Measurements from ENCODE around the gene AKAP8L.

Gene AKAP8L

GRCh38 chr19:15428956-15429824 is 10.4 kb upstream of the AKAP8L start:
- H3K4me1 ChIP-seq (ENCODE audit: control insufficient read depth, insufficient read depth, low read length): peaks cover 12% of the 10 kb centered on the region
- no peak overlapping the region for H3K4me2 ChIP-seq (ENCODE audit: low read length)
- H3K27me3 ChIP-seq (ENCODE audit: control insufficient read depth, insufficient read depth, low read length): no peaks in the 10 kb centered on the region
- H3K4me3 ChIP-seq (ENCODE audit: low read length): no peak overlapping the region
- no peaks in the 10 kb centered on the region for H3K9me3 ChIP-seq (replicated peaks; ENCODE audit: low read length)
- no peak overlapping the region for H3K9ac ChIP-seq (ENCODE audit: low read depth, low read length)
- H3K36me3 ChIP-seq (ENCODE audit: insufficient read depth, low read length): peaks cover 44% of the 10 kb centered on the region

DNA sequence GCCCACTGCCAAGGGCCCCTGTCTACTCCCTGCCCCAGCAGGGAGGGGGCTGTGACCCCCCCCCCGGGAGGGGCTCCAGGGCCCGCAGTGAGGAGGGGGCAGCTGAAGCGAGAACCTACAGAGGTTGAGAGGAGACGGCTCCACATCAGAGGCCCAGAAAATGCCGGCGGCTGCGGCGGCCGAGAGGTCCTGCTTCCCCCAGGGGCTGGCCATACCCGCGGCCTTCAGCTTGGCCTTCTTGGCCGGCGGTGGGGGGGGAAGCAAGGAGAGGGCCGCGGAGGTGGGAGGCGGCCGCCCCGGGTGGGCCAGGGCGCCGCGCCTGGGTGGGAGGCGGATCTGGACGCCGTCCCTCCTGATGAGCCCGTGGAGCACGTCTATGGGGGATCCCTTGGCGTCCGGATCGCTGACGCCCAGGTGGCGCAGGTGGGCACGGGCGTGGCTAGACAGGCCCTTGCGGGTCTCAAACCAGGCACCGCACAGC is 9.2 kb upstream of the AKAP8L start:
- Histone ChIP-seq H3K4me1 (ENCODE audit: control insufficient read depth, insufficient read depth, low read length) (peaks cover 12% of the 10 kb centered on the region), H3K9ac (ENCODE audit: low read depth, low read length) (no peak overlapping the region), H3K27me3 (ENCODE audit: control insufficient read depth, insufficient read depth, low read length) (no peaks in the 10 kb centered on the region), H3K9me3 (replicated peaks; ENCODE audit: low read length) (peaks cover 9% of the 10 kb centered on the region), H3K36me3 (ENCODE audit: insufficient read depth, low read length) (peaks cover 55% of the 10 kb centered on the region), H3K4me2 (ENCODE audit: low read length) (no peak overlapping the region), H3K4me3 (ENCODE audit: low read length) (no peak overlapping the region)

DNA sequence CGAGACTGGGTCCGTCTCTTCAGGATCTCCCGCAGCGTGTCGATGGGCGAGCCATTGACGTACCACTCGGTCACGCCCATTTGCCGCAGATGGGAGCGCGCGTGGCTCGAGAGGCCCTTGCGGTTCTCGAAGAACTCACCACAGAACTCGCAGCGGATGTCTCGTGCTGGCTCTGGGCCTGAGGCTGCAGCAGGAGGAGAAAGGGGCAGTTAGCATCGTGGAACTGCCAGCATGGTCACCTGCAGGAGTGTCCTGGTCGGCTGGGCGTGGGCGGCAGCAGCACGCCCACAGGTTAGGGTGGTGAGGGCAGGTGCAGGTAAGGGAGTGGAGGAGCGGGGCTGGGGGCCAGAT is 8.5 kb upstream of the AKAP8L start:
- H3K4me2 ChIP-seq (ENCODE audit: low read length): no peak overlapping the region
- no peaks in the 10 kb centered on the region for H3K27me3 ChIP-seq (ENCODE audit: control insufficient read depth, insufficient read depth, low read length)
- peaks cover 12% of the 10 kb centered on the region for H3K4me1 ChIP-seq (ENCODE audit: control insufficient read depth, insufficient read depth, low read length)
- no peak overlapping the region for H3K9ac ChIP-seq (ENCODE audit: low read depth, low read length)
- H3K36me3 ChIP-seq (ENCODE audit: insufficient read depth, low read length): peaks cover 62% of the 10 kb centered on the region
- peaks cover 10% of the 10 kb centered on the region for H3K9me3 ChIP-seq (replicated peaks; ENCODE audit: low read length)
- no peak overlapping the region for H3K4me3 ChIP-seq (ENCODE audit: low read length)

GRCh38 chr19:15426485-15427349 is 7.9 kb upstream of the AKAP8L start:
- Histone ChIP-seq H3K4me1 (ENCODE audit: control insufficient read depth, insufficient read depth, low read length) (peaks cover 12% of the 10 kb centered on the region), H3K36me3 (ENCODE audit: insufficient read depth, low read length) (peaks cover 64% of the 10 kb centered on the region), H3K9ac (ENCODE audit: low read depth, low read length) (no peak overlapping the region)

DNA sequence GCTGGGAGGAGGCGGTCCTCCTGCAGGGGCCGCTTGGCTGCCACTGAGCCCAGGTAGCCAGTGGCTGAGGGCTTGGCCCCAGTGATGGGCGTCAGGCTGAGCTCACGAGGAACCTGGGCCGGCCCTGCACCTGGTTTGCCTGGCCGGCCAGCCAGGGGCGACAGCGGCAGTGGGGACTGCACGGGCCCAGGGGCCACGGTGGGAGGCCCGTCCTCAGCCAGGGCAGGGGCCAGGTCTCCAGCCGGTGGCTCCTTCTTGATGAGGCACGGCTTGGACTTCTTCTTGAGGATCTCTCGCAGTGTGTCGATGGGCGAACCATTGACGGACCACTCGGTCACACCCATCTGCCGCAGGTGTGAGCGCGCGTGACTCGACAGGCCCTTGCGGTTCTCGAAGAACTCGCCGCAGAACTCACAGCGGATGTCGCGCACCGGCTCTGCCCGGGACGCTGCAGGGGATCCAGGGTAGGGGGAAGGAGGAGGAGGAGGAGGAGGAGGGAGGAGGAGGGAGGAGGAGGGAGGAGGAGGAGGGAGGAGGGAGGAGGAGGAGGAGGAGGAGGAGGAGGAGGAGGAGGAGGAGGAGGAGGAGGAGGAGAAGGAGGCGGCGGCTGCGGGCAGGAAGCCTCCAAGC is 6.6 kb upstream of the AKAP8L start:
- Histone ChIP-seq H3K27me3 (ENCODE audit: control insufficient read depth, insufficient read depth, low read length) (no peaks in the 10 kb centered on the region), H3K4me2 (ENCODE audit: low read length) (no peak overlapping the region), H3K9ac (ENCODE audit: low read depth, low read length) (no peak overlapping the region), H3K9me3 (replicated peaks; ENCODE audit: low read length) (peaks cover 10% of the 10 kb centered on the region), H3K4me1 (ENCODE audit: control insufficient read depth, insufficient read depth, low read length) (no peaks in the 10 kb centered on the region), H3K4me3 (ENCODE audit: low read length) (no peak overlapping the region), H3K36me3 (ENCODE audit: insufficient read depth, low read length) (peaks cover 72% of the 10 kb centered on the region)

More at GRCh38 chr19:15426485-15427349, 7.9 kb upstream of the AKAP8L start:
- no peak overlapping the region for H3K4me3 ChIP-seq (ENCODE audit: low read length)
- peaks cover 10% of the 10 kb centered on the region for H3K9me3 ChIP-seq (replicated peaks; ENCODE audit: low read length)
- no peaks in the 10 kb centered on the region for H3K27me3 ChIP-seq (ENCODE audit: control insufficient read depth, insufficient read depth, low read length)
- no peak overlapping the region for H3K4me2 ChIP-seq (ENCODE audit: low read length)

DNA sequence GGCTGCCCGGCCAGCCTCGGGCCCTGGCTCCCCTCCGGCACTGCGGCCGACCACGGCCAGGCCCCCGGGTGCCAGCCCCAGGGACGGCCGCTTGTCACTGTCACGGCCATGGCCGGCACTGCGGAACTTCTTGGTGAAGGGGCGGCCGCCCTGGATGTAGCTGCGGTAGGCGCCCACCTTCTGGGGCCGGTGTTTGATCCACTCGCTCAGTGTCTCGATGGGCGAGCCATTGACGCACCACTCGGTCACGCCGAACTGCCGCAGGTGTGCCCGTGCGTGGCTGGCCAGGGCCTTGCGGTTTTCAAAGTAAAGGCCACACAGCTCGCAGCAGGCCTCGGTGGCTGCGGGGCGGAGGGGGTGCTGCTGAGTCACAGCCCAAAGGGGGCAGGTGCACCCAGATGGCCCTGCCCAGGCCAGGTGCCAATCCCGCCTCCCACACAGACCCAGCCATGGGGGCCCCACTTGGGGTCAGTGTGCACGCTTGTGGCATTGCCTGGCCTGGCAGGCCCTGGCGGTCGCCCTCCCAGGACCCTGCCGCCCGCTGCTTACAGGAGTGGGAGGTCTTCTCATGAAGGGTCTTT is 6.0 kb upstream of the AKAP8L start:
- Histone ChIP-seq H3K27me3 (ENCODE audit: control insufficient read depth, insufficient read depth, low read length) (no peaks in the 10 kb centered on the region), H3K9ac (ENCODE audit: low read depth, low read length) (no peak overlapping the region), H3K9me3 (replicated peaks; ENCODE audit: low read length) (peaks cover 10% of the 10 kb centered on the region), H3K4me1 (ENCODE audit: control insufficient read depth, insufficient read depth, low read length) (peaks cover under 1% of the 10 kb centered on the region), H3K4me2 (ENCODE audit: low read length) (no peak overlapping the region), H3K4me3 (ENCODE audit: low read length) (no peak overlapping the region), H3K36me3 (ENCODE audit: insufficient read depth, low read length) (peaks cover 72% of the 10 kb centered on the region)

GRCh38 chr19:15424121-15424520 is 5.3 kb upstream of the AKAP8L start:
- Histone ChIP-seq H3K4me3 (ENCODE audit: low read length) (no peak overlapping the region), H3K9ac (ENCODE audit: low read depth, low read length) (no peak overlapping the region), H3K27me3 (ENCODE audit: control insufficient read depth, insufficient read depth, low read length) (no peaks in the 10 kb centered on the region), H3K36me3 (ENCODE audit: insufficient read depth, low read length) (peaks cover 69% of the 10 kb centered on the region), H3K9me3 (replicated peaks; ENCODE audit: low read length) (peaks cover 10% of the 10 kb centered on the region), H3K4me2 (ENCODE audit: low read length) (no peak overlapping the region), H3K4me1 (ENCODE audit: control insufficient read depth, insufficient read depth, low read length) (peaks cover 7% of the 10 kb centered on the region)

GRCh38 chr19:15423130-15423529 is 4.3 kb upstream of the AKAP8L start:
- H3K4me3 ChIP-seq (ENCODE audit: low read length): no peak overlapping the region
- H3K27me3 ChIP-seq (ENCODE audit: control insufficient read depth, insufficient read depth, low read length): no peaks in the 10 kb centered on the region
- no peak overlapping the region for H3K9ac ChIP-seq (ENCODE audit: low read depth, low read length)
- H3K4me2 ChIP-seq (ENCODE audit: low read length): no peak overlapping the region
- peaks cover 62% of the 10 kb centered on the region for H3K36me3 ChIP-seq (ENCODE audit: insufficient read depth, low read length)
- peaks cover 10% of the 10 kb centered on the region for H3K9me3 ChIP-seq (replicated peaks; ENCODE audit: low read length)
- H3K4me1 ChIP-seq (ENCODE audit: control insufficient read depth, insufficient read depth, low read length): peaks cover 7% of the 10 kb centered on the region

DNA sequence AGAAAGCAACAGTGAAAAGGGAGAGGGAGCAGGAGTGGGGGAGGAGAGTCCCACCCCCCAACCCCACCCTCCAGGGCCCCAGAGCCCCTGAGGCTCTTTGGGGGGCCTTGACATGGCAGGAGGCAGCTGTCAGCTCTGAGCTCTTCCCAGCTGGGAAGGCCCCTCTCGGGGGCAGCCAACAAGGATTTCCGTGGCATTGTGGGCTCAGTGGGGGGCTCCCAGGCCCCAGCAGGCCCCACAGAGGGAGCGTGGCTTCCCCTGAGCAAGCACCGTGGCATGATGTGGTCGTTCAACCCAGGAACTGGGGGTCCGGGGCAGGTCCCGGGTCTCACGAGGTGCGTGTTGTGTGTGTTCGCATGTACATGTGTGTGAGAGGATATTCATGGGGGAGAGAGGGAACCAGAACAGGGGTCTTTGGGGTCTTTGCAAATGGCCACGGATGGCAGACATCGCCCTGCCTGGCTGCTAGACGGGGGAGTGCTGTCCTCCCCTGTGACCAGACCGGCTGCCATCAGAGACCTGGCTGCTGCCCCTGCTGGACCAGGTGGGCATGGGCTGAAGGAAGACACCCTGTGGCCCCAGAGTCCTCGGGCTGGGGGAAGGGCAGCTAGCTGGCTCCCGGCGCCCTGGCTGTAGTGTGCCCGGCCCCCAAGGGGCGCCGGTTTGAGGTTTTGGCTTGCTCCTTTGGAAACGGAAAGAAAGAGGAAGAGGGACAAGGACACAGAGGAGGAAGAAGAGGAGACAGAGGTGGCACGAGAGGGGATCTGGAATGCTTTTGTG is 3.7 kb upstream of the AKAP8L start:
- peaks cover 56% of the 10 kb centered on the region for H3K36me3 ChIP-seq (ENCODE audit: insufficient read depth, low read length)
- H3K4me3 ChIP-seq (ENCODE audit: low read length): no peak overlapping the region
- no peak overlapping the region for H3K4me2 ChIP-seq (ENCODE audit: low read length)

GRCh38 chr19:15421721-15422260 is 3.0 kb upstream of the AKAP8L start:
- H3K9me3 ChIP-seq (replicated peaks; ENCODE audit: low read length): peaks cover 10% of the 10 kb centered on the region

More for the DNA sequence above, 3.7 kb upstream of the AKAP8L start:
- no peaks in the 10 kb centered on the region for H3K27me3 ChIP-seq (ENCODE audit: control insufficient read depth, insufficient read depth, low read length)
- H3K4me1 ChIP-seq (ENCODE audit: control insufficient read depth, insufficient read depth, low read length): peaks cover 8% of the 10 kb centered on the region
- H3K9ac ChIP-seq (ENCODE audit: low read depth, low read length): no peak overlapping the region
- H3K9me3 ChIP-seq (replicated peaks; ENCODE audit: low read length): peaks cover 10% of the 10 kb centered on the region

More at GRCh38 chr19:15421721-15422260, 3.0 kb upstream of the AKAP8L start:
- Histone ChIP-seq H3K4me3 (ENCODE audit: low read length) (no peak overlapping the region), H3K36me3 (ENCODE audit: insufficient read depth, low read length) (peaks cover 50% of the 10 kb centered on the region), H3K4me2 (ENCODE audit: low read length) (no peak overlapping the region), H3K9ac (ENCODE audit: low read depth, low read length) (no peak overlapping the region), H3K27me3 (ENCODE audit: control insufficient read depth, insufficient read depth, low read length) (no peaks in the 10 kb centered on the region), H3K4me1 (ENCODE audit: control insufficient read depth, insufficient read depth, low read length) (peaks cover 15% of the 10 kb centered on the region)

Data from skeletal muscle satellite cell (primary cell).